GM19239 (cell line): ENCODE measurements around the gene KHSRP.

Experiments used
- DNase-seq: peaks from one replicate; pipeline ENCODE4 v3.0.0; 2011; ENCODE audit warnings: low spot score; ENCODE audit not compliant: insufficient read length
- FAIRE-seq: peaks from 2 replicates; lab custom pipeline; 2011; peaks lifted over from hg19 to GRCh38; lab: Jason Lieb, UNC

The KHSRP gene

DNA sequence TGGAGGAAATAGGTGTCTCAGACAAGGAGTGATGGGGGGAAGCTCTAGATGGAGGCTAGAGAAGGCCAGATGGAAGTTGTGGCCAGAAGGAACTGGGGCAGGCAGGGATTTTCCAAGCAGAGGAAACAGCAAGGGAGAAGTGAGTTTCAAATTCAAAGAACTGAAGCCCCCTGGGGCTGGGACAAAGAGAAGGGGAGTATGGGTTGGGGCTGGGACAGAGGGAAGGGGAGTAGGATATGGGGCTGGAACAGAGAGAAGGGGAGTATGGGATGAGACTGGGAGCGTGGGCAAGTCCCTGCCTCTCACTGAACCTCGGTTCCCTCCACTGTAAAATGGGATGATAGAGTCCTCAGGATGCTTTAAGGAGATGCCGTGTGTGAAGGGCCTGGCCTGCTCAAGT lies 29.8 kb downstream of the KHSRP start:
- no peak for FAIRE-seq

DNA sequence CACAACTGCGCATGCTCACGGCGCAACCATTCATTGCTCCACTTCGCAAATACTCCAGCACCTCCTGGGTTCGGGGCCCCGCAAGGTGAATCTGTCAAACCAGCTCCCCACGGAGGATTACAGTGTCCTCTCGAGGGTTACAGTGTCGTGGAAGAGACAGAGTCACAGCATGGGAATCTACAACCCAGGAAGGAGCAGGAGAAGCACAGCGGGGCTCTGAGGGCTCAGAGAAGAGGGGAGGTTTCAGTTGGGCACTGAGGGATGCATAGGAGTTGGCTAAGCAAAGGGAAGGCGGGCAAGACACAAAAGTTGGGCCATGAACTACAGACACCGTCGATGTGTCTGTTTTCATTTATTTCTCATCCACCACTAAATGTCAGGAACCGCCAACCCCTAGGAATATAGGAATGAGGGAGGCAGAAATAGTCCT lies 30.6 kb downstream of the KHSRP start:
- FAIRE-seq (no peak), DNase-seq (no peak)

More for the DNA sequence above, 29.8 kb downstream of the KHSRP start:
- no peak for DNase-seq

GRCh38 chr19:6393074-6393982 lies 31.3 kb downstream of the KHSRP start, which contains the start of gene GTF2F1:
Gene GTF2F1, minus strand, starts transcription at chr19:6393164. Its CDS starts 169 bp downstream, at chr19:6392995.
- FAIRE-seq, result peak; percentile 98
- DNase-seq, result peak; percentile 92

GRCh38 chr19:6392221-6393073 lies 32.2 kb downstream of the KHSRP start:
- peak; percentile 23 for FAIRE-seq

GRCh38 chr19:6387372-6387771 lies 37.2 kb downstream of the KHSRP start:
- DNase-seq, result no peak
- FAIRE-seq, result no peak

More at GRCh38 chr19:6392221-6393073, 32.2 kb downstream of the KHSRP start:
- no peak for DNase-seq

DNA sequence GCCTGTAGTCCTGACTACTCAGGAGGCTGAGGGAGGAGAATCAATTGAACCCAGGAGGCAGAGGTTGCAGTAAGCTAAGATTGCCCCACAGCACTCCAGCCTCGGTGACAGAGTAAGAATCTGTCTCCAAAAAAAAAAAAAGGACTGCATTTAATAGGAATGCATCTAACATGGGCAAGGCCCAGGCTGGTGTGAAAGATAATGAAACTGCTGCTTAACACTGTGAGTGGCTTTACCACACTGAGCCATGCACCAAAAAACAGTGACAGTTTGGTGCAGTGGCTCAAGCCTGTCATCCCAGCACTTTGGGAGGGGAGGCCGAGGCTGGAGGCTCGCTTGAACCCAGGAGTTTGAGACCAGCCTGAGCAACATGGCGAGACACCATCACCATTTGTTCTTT lies 40.2 kb downstream of the KHSRP start:
- DNase-seq (no peak), FAIRE-seq (no peak)

- FAIRE-seq (no peak), DNase-seq (no peak)
Measured at GRCh38 chr19:6383188-6383587, 41.4 kb downstream of the KHSRP start.

- DNase-seq, result no peak
Measured at GRCh38 chr19:6381030-6381750, 43.4 kb downstream of the KHSRP start.

DNA sequence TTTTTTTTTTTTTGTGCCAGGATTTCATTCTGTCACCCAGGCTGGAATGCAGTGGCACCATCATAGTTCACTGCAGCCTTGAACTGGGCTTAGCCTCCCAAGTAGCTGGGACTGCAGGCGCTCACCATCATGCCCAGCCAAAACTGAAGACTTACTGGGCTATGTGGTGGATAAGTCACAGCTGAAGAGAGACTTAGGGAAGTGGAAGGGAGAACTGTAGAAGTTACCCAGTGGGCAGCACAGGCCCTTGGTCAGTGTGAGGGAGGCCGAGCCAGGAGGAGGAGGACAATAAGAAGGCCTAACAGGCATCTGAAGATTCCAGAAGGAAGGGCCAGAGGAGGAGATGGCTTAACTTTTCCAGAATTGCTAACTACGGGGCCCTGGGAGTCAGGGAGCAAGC lies 44.9 kb downstream of the KHSRP start:
- FAIRE-seq, result no peak
- DNase-seq, result no peak

More at GRCh38 chr19:6381030-6381750, 43.4 kb downstream of the KHSRP start:
- FAIRE-seq, result no peak

DNA sequence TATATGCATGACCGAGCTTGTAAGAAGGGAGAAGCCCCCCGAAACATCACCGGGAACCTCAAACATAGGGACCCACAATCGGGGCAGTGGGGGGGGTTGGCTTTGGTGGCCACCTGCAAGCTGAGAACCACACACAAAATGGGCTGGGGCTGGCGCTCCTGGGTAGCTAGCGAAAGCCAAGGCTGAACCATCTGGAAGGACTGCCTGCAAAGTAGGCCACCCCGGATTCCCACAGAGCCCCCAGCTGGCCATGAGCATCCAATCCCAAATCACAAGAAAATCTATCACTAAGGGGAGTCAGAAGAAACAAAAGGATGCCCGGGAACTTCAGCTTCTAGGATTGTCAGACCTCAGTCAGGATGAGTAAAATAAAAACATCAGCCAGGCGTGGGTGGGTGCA lies 46.1 kb downstream of the KHSRP start:
- FAIRE-seq (no peak), DNase-seq (no peak)

DNA sequence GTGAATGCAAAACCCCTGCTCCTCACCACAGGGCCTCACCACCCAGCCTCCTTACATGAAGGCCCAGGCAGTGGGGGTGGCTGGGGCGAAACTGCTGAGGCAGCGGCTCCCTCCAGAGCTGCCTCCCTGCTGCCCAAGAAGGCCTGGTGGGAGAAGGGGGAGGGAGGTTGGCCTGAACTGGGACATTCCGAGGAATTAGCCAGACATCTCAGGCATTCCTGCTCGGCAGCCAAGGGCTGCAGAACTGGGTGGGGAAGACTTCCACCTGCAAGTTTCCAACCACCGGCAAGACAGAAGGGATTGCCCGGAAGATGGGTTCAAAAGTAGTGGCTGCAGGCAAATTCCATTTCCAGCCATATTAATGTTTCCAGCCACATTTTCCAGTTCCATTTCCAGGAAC lies 46.6 kb downstream of the KHSRP start:
- FAIRE-seq, result no peak
- no peak for DNase-seq

DNA sequence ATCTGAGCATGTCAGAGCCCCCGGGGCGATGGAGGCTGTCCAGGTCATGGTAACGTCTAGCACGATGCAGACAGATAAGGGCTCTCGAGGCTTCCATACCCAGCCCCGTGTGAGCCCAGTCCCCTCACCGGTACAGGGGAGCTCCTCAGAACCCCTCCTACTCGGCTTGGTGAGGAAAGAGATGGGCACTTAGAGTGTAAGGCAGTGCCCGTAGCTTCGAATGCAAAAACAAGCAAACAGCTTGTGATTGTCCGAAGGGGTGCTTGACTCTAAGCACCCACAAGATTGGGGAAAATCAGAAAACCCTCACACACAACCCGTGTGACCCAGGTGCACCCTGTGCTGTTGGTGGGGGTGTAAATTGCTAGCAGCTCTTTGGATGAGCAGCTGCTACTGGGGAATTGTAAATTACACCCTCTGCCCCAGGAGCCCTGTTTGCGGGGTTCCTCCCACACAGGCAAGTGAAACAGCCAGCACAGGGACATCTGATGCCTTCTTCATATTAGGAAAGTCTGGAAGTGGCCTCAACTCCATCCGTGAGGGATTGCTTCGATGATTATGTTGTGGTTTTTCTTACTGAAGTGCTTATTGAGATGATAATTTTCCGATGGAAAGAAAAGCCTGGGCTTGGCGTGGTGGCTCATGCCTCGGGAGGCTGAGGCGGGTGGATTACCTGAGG lies 48.0 kb downstream of the KHSRP start:
- FAIRE-seq, result no peak
- no peak for DNase-seq

DNA sequence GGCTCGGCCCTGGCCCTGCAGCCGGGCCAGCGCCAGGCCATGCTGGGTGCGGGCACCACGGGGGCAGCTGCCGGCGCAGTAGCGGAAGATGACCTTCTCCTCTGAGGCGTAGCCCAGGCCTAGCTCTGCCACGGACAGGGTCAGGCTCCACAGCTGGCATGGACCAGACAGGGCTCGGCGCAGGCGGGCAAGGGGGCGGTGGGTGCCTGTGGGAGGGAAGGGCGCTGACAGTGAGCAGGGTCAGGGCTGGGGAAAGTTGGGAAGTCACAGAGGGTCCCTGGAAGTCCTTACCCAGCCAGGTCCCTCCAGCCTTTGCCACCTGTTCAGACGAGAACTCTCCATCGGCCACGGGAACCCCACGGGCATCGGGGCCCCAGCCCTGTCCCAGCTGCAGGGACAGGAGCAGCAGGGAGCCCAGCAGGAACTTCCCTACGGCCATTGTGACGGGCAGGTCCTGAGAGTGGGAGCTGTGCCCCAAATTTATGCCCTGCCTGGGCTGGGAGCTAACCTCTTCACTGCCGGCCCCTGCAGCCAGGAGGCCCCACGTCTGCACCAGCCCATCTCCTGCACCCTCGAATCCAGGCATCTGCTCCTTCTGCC lies 49.1 kb downstream of the KHSRP start, which contains the start of gene PSPN:
Gene PSPN, minus strand, starts transcription at position 523 of the 600 bp plus-strand sequence. Its CDS starts 84 bp downstream, at position 439.
- DNase-seq (no peak), FAIRE-seq (no peak)

DNA sequence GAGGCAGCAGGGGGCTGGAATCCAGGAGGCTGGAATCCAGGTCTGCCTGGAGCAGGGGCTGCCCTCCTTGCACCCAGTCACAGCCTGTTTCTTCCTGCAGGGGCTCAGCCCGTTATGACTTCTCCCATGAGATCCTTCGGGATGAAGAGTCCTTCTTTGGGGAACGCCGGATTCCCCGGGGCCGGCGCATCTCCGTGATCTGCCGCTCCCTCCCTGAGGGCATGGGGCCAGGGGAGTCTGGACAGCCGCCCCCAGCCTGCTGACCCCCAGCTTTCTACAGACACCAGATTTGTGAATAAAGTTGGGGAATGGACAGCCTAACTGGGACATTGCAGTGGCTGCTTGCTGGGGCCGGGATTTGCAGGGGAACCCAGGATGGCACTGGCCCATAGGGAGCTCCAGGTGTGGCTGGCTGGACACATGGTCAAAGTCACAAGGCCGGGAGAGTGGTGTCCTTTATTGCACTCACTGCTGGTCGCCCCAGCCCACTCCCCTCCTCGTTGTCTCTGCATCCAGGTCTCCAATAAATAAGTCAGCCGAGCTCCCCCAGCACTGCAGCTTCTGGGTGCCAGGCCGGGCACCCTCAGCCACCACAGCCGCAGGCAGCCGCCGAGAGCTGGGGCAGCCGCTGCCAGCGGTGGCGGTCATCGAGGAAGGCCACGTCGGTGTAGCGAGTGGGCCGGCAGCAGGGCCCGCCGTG lies 49.8 kb downstream of the KHSRP start:
- no peak for FAIRE-seq

DNA sequence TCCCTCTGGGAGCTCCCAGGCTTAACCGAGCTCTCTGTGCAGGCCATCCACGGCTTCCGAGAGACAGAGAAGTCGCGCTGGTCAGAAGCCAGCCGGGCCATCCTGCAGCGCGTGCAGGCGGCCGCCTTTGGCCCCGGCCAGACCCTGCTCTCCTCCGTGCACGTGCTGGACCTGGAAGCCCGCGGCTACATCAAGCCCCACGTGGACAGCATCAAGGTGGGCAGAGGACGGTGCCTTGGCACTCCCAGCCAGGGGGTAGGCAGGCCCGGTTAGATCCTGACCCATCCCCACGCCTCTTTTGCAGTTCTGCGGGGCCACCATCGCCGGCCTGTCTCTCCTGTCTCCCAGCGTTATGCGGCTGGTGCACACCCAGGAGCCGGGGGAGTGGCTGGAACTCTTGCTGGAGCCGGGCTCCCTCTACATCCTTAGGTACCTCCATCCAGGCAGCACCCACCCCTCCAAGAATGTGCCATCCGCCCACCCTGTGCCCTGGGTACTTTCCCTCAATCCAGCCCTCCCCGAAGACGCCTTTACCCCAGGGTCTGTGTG lies 50.4 kb downstream of the KHSRP start:
- FAIRE-seq (no peak), DNase-seq (no peak)

More for the DNA sequence above, 49.8 kb downstream of the KHSRP start:
- no peak for DNase-seq

- FAIRE-seq (peak; percentile 61), DNase-seq (peak; percentile 51)
Measured at GRCh38 chr19:6373813-6374108, 50.9 kb downstream of the KHSRP start.

DNA sequence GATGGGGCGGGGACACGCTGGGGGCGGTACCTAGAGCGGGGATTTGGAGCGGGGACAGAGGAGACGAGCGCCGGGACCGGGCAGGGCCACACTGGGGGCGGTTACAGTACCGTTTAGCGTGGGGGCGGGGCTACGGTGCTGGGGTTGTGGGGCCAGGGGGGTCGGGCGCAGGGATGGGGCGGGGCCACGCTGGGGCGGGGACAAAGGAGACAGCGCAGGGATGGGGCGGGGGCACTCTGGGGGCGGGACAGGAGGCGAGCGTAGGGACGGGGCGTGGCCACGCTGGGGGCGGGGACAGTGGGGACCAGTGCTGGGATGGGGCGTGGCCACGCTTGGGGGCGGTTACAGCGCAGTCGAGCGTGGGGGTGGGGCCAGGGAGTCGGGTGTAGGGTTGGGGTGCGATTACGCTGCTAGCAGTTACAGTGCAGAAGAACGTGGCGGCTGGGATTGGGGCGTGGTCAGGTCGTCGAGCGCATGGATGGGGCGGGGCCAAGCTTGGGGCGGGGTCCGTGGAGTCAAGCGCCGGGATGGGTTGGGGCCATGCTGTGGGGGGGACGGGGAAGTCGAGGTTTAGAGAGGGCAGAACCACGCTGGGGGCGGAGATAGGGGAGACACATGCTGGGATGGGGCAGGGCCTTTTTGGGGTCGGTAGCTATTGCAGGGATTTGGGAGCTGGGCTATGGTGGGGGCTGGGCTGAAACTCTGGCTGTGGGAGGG lies 51.4 kb downstream of the KHSRP start:
- DNase-seq (peak; percentile 93), FAIRE-seq (peak; percentile 100)

GRCh38 chr19:6372594-6373095 lies 52.0 kb downstream of the KHSRP start, which contains the start of gene ALKBH7:
Gene ALKBH7, plus strand, starts transcription at chr19:6372794. Its CDS starts 27 bp downstream, at chr19:6372821.
- FAIRE-seq (peak; percentile 100), DNase-seq (peak; percentile 94)
